ENCODE results near the gene USP12. TPM values are rescaled to one million over a fixed set of nuclear protein-coding genes. Genes with fewer than 3 reads are reported as not detected.

Gene USP12
- total and polyA plus RNA-seq, 4 donors = 5.7 to 43.7 (median 11.9) TPM

DNA sequence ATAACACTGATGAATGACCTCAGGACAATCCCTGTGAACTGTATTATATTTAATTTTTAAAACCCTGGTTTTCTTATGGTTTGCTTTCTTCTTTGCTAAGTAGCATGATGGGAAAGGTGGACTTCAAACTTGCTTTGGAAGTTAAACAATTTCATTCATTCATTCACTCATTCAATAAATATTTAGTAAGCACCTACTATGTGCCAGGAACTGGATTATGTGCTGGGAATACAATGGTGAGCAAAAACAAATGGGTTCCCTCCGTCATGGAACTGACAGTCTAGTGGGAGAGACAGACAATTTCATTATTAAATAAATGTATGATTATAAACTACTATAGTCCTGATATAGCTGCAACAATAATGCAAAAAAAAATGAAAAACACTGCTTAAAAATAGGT is 70.3 kb downstream of the USP12 start:
- no peak for TF ChIP-seq HNF4A (conservative IDR thresholded peaks at IDR 0.05)
- TF ChIP-seq GABPA (IDR thresholded peaks at IDR 0.05 in 1 of 2, conservative IDR thresholded peaks at IDR 0.05 in 1 of 2) = no peak
- TF ChIP-seq JUND (IDR thresholded peaks at IDR 0.05) = no peak
- no peak for TF ChIP-seq NR2F2 (IDR thresholded peaks at IDR 0.05)
- TF ChIP-seq FOXA2 (IDR thresholded peaks at IDR 0.05) = no peak
- no peak for TF ChIP-seq TAF1 (conservative IDR thresholded peaks at IDR 0.05)
- TF ChIP-seq SP1 (IDR thresholded peaks at IDR 0.05) = no peak
- TF ChIP-seq, protein P1, sequence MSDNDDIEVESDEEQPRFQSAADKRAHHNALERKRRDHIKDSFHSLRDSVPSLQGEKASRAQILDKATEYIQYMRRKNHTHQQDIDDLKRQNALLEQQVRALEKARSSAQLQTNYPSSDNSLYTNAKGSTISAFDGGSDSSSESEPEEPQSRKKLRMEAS (IDR thresholded peaks at IDR 0.05) = no peak
- TF ChIP-seq HNF4G (IDR thresholded peaks at IDR 0.05) = no peak
- no peak for TF ChIP-seq YY1 (IDR thresholded peaks at IDR 0.05)
- TF ChIP-seq FOXA1 (IDR thresholded peaks at IDR 0.05) = no peak
- TF ChIP-seq, protein P2, sequence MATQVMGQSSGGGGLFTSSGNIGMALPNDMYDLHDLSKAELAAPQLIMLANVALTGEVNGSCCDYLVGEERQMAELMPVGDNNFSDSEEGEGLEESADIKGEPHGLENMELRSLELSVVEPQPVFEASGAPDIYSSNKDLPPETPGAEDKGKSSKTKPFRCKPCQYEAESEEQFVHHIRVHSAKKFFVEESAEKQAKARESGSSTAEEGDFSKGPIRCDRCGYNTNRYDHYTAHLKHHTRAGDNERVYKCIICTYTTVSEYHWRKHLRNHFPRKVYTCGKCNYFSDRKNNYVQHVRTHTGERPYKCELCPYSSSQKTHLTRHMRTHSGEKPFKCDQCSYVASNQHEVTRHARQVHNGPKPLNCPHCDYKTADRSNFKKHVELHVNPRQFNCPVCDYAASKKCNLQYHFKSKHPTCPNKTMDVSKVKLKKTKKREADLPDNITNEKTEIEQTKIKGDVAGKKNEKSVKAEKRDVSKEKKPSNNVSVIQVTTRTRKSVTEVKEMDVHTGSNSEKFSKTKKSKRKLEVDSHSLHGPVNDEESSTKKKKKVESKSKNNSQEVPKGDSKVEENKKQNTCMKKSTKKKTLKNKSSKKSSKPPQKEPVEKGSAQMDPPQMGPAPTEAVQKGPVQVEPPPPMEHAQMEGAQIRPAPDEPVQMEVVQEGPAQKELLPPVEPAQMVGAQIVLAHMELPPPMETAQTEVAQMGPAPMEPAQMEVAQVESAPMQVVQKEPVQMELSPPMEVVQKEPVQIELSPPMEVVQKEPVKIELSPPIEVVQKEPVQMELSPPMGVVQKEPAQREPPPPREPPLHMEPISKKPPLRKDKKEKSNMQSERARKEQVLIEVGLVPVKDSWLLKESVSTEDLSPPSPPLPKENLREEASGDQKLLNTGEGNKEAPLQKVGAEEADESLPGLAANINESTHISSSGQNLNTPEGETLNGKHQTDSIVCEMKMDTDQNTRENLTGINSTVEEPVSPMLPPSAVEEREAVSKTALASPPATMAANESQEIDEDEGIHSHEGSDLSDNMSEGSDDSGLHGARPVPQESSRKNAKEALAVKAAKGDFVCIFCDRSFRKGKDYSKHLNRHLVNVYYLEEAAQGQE (IDR thresholded peaks at IDR 0.05) = no peak
- no peak for TF ChIP-seq RXRA (IDR thresholded peaks at IDR 0.05)
- TF ChIP-seq RAD21 (IDR thresholded peaks at IDR 0.05) = no peak
- WGBS = 99% methylated on average over 1 of the region's 1 CpG
- Histone ChIP-seq H3K4me3 (ENCODE audit: low read depth in 1 of 3, low read length in 3 of 3) (no peak overlapping the region), H3K27me3 (ENCODE audit: control insufficient read depth in 4 of 4, insufficient read depth in 4 of 4, low read length in 3 of 4) (no peaks in the 10 kb centered on the region), H3K27ac (ENCODE audit: low read depth in 1 of 2, low read length in 2 of 2) (no peak overlapping the region), H3K9ac (ENCODE audit: low read depth in 1 of 2, low read length in 2 of 2) (no peak overlapping the region), H3K9me3 (ENCODE audit: control insufficient read depth in 4 of 4, low read length in 3 of 4) (no peaks in the 10 kb centered on the region), H3K36me3 (ENCODE audit: control insufficient read depth in 4 of 4, insufficient read depth in 3 of 4, low read depth in 1 of 4, low read length in 3 of 4) (peaks cover 3 to 9% (median 5%) of the 10 kb centered on the region in 4 donors), H3K4me1 (ENCODE audit: control insufficient read depth in 4 of 4, insufficient read depth in 4 of 4, low read length in 3 of 4) (peaks cover 0 to 4% (median 0%) of the 10 kb centered on the region in 4 donors)
- DNase-seq (ENCODE audit: low spot score) = no peak

DNA sequence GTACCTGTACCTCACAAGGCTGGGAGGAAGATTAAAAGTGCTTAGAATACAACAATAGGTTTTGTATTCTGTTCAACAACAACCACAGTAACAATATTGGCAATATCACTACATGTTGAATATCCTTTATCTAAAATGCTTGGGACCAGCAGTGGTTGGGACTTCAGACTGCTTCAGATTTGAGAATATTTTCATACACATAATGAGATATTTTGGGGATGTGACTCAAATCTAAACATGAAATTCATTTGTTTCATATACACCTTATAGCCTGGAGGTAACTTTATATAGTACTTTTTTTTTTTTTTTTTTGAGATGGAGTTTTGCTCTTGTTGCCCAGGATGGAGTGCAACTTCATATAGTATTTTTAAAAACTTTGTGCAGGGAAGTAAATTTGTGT is 73.9 kb downstream of the USP12 start:
- no peak overlapping the region for H3K9ac ChIP-seq (ENCODE audit: low read depth in 1 of 2, low read length in 2 of 2)
- H3K27me3 ChIP-seq (ENCODE audit: control insufficient read depth in 4 of 4, insufficient read depth in 4 of 4, low read length in 3 of 4) = no peaks in the 10 kb centered on the region
- no peak overlapping the region for H3K27ac ChIP-seq (ENCODE audit: low read depth in 1 of 2, low read length in 2 of 2)
- no peak overlapping the region for H3K4me3 ChIP-seq (ENCODE audit: low read depth in 1 of 3, low read length in 3 of 3)
- peaks cover 3 to 17% (median 8%) of the 10 kb centered on the region in 4 donors for H3K36me3 ChIP-seq (ENCODE audit: control insufficient read depth in 4 of 4, insufficient read depth in 3 of 4, low read depth in 1 of 4, low read length in 3 of 4)
- TF ChIP-seq, protein P1 (IDR thresholded peaks at IDR 0.05) = no peak
- TF ChIP-seq GABPA (IDR thresholded peaks at IDR 0.05 in 1 of 2, conservative IDR thresholded peaks at IDR 0.05 in 1 of 2) = no peak
- TF ChIP-seq YY1 (IDR thresholded peaks at IDR 0.05) = no peak
- TF ChIP-seq FOXA1 (IDR thresholded peaks at IDR 0.05) = no peak
- TF ChIP-seq EGR1 (IDR thresholded peaks at IDR 0.05; ENCODE audit: low read depth in 2 of 2) = no peak
- no peak for TF ChIP-seq HNF4G (IDR thresholded peaks at IDR 0.05)
- TF ChIP-seq, protein P3, sequence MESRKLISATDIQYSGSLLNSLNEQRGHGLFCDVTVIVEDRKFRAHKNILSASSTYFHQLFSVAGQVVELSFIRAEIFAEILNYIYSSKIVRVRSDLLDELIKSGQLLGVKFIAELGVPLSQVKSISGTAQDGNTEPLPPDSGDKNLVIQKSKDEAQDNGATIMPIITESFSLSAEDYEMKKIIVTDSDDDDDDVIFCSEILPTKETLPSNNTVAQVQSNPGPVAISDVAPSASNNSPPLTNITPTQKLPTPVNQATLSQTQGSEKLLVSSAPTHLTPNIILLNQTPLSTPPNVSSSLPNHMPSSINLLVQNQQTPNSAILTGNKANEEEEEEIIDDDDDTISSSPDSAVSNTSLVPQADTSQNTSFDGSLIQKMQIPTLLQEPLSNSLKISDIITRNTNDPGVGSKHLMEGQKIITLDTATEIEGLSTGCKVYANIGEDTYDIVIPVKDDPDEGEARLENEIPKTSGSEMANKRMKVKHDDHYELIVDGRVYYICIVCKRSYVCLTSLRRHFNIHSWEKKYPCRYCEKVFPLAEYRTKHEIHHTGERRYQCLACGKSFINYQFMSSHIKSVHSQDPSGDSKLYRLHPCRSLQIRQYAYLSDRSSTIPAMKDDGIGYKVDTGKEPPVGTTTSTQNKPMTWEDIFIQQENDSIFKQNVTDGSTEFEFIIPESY (IDR thresholded peaks at IDR 0.05) = no peak
- TF ChIP-seq, protein P4, sequence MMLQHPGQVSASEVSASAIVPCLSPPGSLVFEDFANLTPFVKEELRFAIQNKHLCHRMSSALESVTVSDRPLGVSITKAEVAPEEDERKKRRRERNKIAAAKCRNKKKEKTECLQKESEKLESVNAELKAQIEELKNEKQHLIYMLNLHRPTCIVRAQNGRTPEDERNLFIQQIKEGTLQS (IDR thresholded peaks at IDR 0.05) = no peak
- TF ChIP-seq, protein P5, sequence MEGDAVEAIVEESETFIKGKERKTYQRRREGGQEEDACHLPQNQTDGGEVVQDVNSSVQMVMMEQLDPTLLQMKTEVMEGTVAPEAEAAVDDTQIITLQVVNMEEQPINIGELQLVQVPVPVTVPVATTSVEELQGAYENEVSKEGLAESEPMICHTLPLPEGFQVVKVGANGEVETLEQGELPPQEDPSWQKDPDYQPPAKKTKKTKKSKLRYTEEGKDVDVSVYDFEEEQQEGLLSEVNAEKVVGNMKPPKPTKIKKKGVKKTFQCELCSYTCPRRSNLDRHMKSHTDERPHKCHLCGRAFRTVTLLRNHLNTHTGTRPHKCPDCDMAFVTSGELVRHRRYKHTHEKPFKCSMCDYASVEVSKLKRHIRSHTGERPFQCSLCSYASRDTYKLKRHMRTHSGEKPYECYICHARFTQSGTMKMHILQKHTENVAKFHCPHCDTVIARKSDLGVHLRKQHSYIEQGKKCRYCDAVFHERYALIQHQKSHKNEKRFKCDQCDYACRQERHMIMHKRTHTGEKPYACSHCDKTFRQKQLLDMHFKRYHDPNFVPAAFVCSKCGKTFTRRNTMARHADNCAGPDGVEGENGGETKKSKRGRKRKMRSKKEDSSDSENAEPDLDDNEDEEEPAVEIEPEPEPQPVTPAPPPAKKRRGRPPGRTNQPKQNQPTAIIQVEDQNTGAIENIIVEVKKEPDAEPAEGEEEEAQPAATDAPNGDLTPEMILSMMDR (IDR thresholded peaks at IDR 0.05; ENCODE audit: low read depth, low read length, missing input control) = no peak
- no peak for TF ChIP-seq FOXA2 (IDR thresholded peaks at IDR 0.05)
- H3K9me3 ChIP-seq (ENCODE audit: control insufficient read depth in 4 of 4, low read length in 3 of 4) = no peaks in the 10 kb centered on the region
- peaks cover 0 to 4% (median 0%) of the 10 kb centered on the region in 4 donors for H3K4me1 ChIP-seq (ENCODE audit: control insufficient read depth in 4 of 4, insufficient read depth in 4 of 4, low read length in 3 of 4)
- no peak for DNase-seq (ENCODE audit: low spot score)

Measured in liver (tissue), 9 donors.